Astrocyte of the spinal cord (primary cell): ENCODE measurements around the gene ATP1A2.

Experiments
- DNase-seq: peaks from one replicate; pipeline ENCODE4 v3.0.0; 2011; ENCODE audit warnings: low read depth, low spot score
- H3K4me3 ChIP-seq: 2 replicates; pipeline ENCODE4 v1.5.1; 2011; ENCODE audit warnings: low read depth, mild to moderate bottlenecking, low read length, moderate library complexity
- CTCF ChIP-seq: IDR thresholded peaks from 2 replicates; pipeline ENCODE4 v1.5.1; 2012; ENCODE audit warnings: low read depth, mild to moderate bottlenecking, low read length, inconsistent platforms
- in situ Hi-C: cut with HindIII; loops from 2 replicates; pipeline ENCODE4 v1.10.0; 2017; ENCODE audit warnings: low sequenced_read_pairs

The ATP1A2 gene

GRCh38 chr1:160115545-160116282 is at the start of gene ATP1A2:
Gene ATP1A2, plus strand, starts transcription at chr1:160115759. Its CDS starts 103 bp downstream, at chr1:160115862.
- TF ChIP-seq CTCF: no peak
- in situ Hi-C loops: no loop called here
- peak within 1 kb of the TSS; percentile 35 for H3K4me3 ChIP-seq
- no peak for DNase-seq

- no peak for DNase-seq
- H3K4me3 ChIP-seq: no peak overlapping the region
- in situ Hi-C loops: no loop called here
- TF ChIP-seq CTCF: no peak
These were observed 48.5 kb upstream of the ATP1A2 start for GRCh38 chr1:160066829-160067745.

GRCh38 chr1:160068225-160068624 is 47.3 kb upstream of the ATP1A2 start:
- in situ Hi-C loops: no loop called here
- no peak for DNase-seq
- no peak overlapping the region for H3K4me3 ChIP-seq
- TF ChIP-seq CTCF: no peak

GRCh38 chr1:160069460-160070231 is 45.9 kb upstream of the ATP1A2 start, which contains the start of gene KCNJ10:
Gene KCNJ10, minus strand, starts transcription at chr1:160070160. Its CDS starts 27,628 bp downstream, at chr1:160042532.
- in situ Hi-C loops: no loop called here
- no peak for TF ChIP-seq CTCF
- H3K4me3 ChIP-seq: peak within 1 kb of the TSS; percentile 48
- DNase-seq: no peak

- in situ Hi-C loops: no loop called here
- DNase-seq: peak; percentile 54
- TF ChIP-seq CTCF: no peak
- peak overlapping the region; percentile 48 for H3K4me3 ChIP-seq
These were observed 45.1 kb upstream of the ATP1A2 start for GRCh38 chr1:160070243-160071163.
